Panc1 (cell line): Measurements from ENCODE around the gene ZNF470. TPM values are rescaled to one million over a fixed set of nuclear protein-coding genes. Genes with fewer than 3 reads are reported as not detected.

Source experiments
- ATAC-seq: fragments of 200-7000 bp; cut with Tn5 transposase; 2 replicates; pipeline ENCODE4 v1.9.1; 2020; ENCODE audit warnings: mild to moderate bottlenecking, moderate library complexity
- BruUV-seq: library from RNA; stranded (reverse); fragments of 400-500 nt; replicated peaks from 2 replicates; lab custom pipeline; 2021; lab: Mats Ljungman, UMichigan
- CTCF ChIA-PET: fragments of 300-600 bp; sonication (Branson Sonifier 250); formaldehyde crosslinking; loops from one replicate; lab custom pipeline; 2022; ENCODE audit warnings: antibody characterized with exemption; lab: Charles Lee
- POLR2A ChIA-PET: fragments of 300-600 bp; sonication (Branson Sonifier 250); formaldehyde crosslinking; loops from one replicate; lab custom pipeline; 2022; ENCODE audit warnings: antibody characterized with exemption; lab: Charles Lee
- DNase-seq: peaks from one replicate; pipeline ENCODE4 v3.0.0-alpha.2; 2010; ENCODE audit warnings: low read depth, low spot score
- H3K27ac ChIP-seq: 2 replicates; pipeline ENCODE4 v1.5.1; 2011; ENCODE audit warnings: mild to moderate bottlenecking, low read length, inconsistent platforms
- H3K27me3 ChIP-seq: fragments of 200-500 bp; sonication (Bioruptor generic); 2 replicates; pipeline ENCODE4 v1.6.0; 2014; ENCODE audit warnings: low read length, inconsistent platforms; ENCODE audit not compliant: control insufficient read depth, insufficient read depth
- H3K36me3 ChIP-seq: fragments of 200-500 bp; sonication (Bioruptor generic); 2 replicates; pipeline ENCODE4 v1.5.1; 2014; ENCODE audit warnings: inconsistent platforms, mild to moderate bottlenecking, low read length, moderate library complexity; ENCODE audit not compliant: control insufficient read depth, insufficient read depth
- H3K4me1 ChIP-seq: 2 replicates; pipeline ENCODE4 v1.5.1; 2011; ENCODE audit warnings: inconsistent platforms, mild to moderate bottlenecking, low read length, moderate library complexity; ENCODE audit not compliant: control insufficient read depth, insufficient read depth
- H3K4me3 ChIP-seq, 2 experiments: 2 replicates each; pipeline ENCODE4 v1.5.1; 2011 to 2012; ENCODE audit warnings: low read depth in 2 of 2, low read length in 2 of 2, mild to moderate bottlenecking in 2 of 2, inconsistent platforms in 1 of 2, moderate library complexity in 1 of 2
- H3K9me3 ChIP-seq: fragments of 200-500 bp; sonication (Bioruptor generic); 2 replicates; pipeline ENCODE4 v1.5.1; 2014; ENCODE audit warnings: low read depth, mild to moderate bottlenecking, inconsistent platforms, low read length, moderate library complexity; ENCODE audit not compliant: control insufficient read depth, insufficient read depth
- CTCF ChIP-seq: fragments of 450-650 bp; IDR thresholded peaks from 2 replicates; pipeline ENCODE4 v1.5.1; 2017; ENCODE audit warnings: mild to moderate bottlenecking
- POLR2AphosphoS5 ChIP-seq: IDR thresholded peaks from 2 replicates; pipeline ENCODE4 v1.6.1; 2012; ENCODE audit warnings: mild to moderate bottlenecking, low read depth, low read length, moderate library complexity
- REST ChIP-seq, 2 experiments: IDR thresholded peaks; 2 replicates each; pipeline ENCODE4 v1.6.1; 2011 to 2012; ENCODE audit warnings: low read depth in 2 of 2, control low read depth in 1 of 2, low read length in 1 of 2, mild to moderate bottlenecking in 1 of 2, moderate library complexity in 1 of 2; ENCODE audit not compliant: insufficient read depth in 1 of 2
- SIN3A ChIP-seq: IDR thresholded peaks from 2 replicates; pipeline ENCODE4 v1.6.1; 2012; ENCODE audit warnings: low read depth, mild to moderate bottlenecking, low read length, moderate library complexity, borderline replicate concordance; ENCODE audit not compliant: insufficient read depth
- TCF7L2 ChIP-seq: IDR thresholded peaks from 2 replicates; pipeline ENCODE4 v1.6.1; 2011; ENCODE audit warnings: mild to moderate bottlenecking, low read depth, low read length, inconsistent platforms
- in situ Hi-C: cut with HindIII; loops from 2 replicates; pipeline ENCODE4 v1.10.0; 2016; ENCODE audit warnings: low sequenced_read_pairs, low pct_unique_long_range_greater_than_20kb
- intact Hi-C: fragments of 100-400 bp; cut with micrococcal nuclease; formaldehyde crosslinking; loops from one replicate; pipeline ENCODE4 v1.10.0; 2022; ENCODE audit not compliant: unreplicated experiment
- total RNA-seq: library from RNA; stranded (reverse); gene quantifications from one replicate; pipeline ENCODE4 v1.2.1, GENCODE V29; 2021; ENCODE audit not compliant: unreplicated experiment

Gene ZNF470
- total RNA-seq, 1 experiment from 2014 or later = not detected

GRCh38 chr19:56562766-56563165 is 4.5 kb upstream of the ZNF470 start:
- ATAC-seq (no peak), DNase-seq (no peak)
- Histone ChIP-seq H3K27ac (no peak overlapping the region), H3K4me3 (no peak overlapping the region), H3K9me3 (peaks cover 54% of the 10 kb centered on the region; the same call in 1 of the 2 replicates), H3K27me3 (no peaks in the 10 kb centered on the region), H3K36me3 (no peaks in the 10 kb centered on the region), H3K4me1 (no peaks in the 10 kb centered on the region)
- BruUV-seq = no TSS peak
- intact Hi-C loops (no loop called here), in situ Hi-C loops (no loop called here)
- CTCF ChIA-PET = no interaction called here
- POLR2A ChIA-PET = no interaction called here
- TF ChIP-seq CTCF = no peak
- no peak for TF ChIP-seq POLR2AphosphoS5
- TF ChIP-seq TCF7L2 = no peak
- no peak for TF ChIP-seq REST (IDR thresholded peaks at IDR 0.05; ENCODE audit: insufficient read depth in 1 of 2, low read depth in 2 of 2, low read length in 1 of 2)
- no peak for TF ChIP-seq SIN3A

- POLR2A ChIA-PET = no interaction called here
- intact Hi-C loops = no loop called here
Observed at GRCh38 chr19:56566904-56567273, 379 bp upstream of the ZNF470 start.

More at GRCh38 chr19:56566904-56567273, 379 bp upstream of the ZNF470 start:
- DNase-seq (no peak), ATAC-seq (no peak)
- no peak for TF ChIP-seq REST (IDR thresholded peaks at IDR 0.05; ENCODE audit: insufficient read depth in 1 of 2, low read depth in 2 of 2, low read length in 1 of 2)
- in situ Hi-C loops = no loop called here
- H3K4me1 ChIP-seq = no peaks in the 10 kb centered on the region
- no peak overlapping the region for H3K27ac ChIP-seq
- peaks cover 51% of the 10 kb centered on the region; the same call in 1 of the 2 replicates for H3K9me3 ChIP-seq
- CTCF ChIA-PET = no interaction called here
- BruUV-seq = no TSS peak
- H3K27me3 ChIP-seq = no peaks in the 10 kb centered on the region
- no peaks in the 10 kb centered on the region for H3K36me3 ChIP-seq
- peak overlapping the region in 1 of 2 experiments; percentile 34; a peak in 1 of 4 replicates for H3K4me3 ChIP-seq
